D721Med (cell line): Measurements from ENCODE around the gene BCL2L11.

Experiments used
- DNase-seq: peaks from one replicate; pipeline ENCODE4 v3.0.0; 2011; ENCODE audit warnings: low spot score; ENCODE audit not compliant: insufficient read length
- FAIRE-seq: peaks from 2 replicates; lab custom pipeline; 2011; peaks lifted over from hg19 to GRCh38; lab: Jason Lieb, UNC
- TF ChIP-seq, protein P1 (sequence below): IDR thresholded peaks from 2 replicates; pipeline ENCODE4 v1.5.1; 2012; ENCODE audit warnings: mild to moderate bottlenecking, control low read depth; ENCODE audit not compliant: insufficient read depth; ENCODE audit errors: missing control alignments

The BCL2L11 gene

DNA sequence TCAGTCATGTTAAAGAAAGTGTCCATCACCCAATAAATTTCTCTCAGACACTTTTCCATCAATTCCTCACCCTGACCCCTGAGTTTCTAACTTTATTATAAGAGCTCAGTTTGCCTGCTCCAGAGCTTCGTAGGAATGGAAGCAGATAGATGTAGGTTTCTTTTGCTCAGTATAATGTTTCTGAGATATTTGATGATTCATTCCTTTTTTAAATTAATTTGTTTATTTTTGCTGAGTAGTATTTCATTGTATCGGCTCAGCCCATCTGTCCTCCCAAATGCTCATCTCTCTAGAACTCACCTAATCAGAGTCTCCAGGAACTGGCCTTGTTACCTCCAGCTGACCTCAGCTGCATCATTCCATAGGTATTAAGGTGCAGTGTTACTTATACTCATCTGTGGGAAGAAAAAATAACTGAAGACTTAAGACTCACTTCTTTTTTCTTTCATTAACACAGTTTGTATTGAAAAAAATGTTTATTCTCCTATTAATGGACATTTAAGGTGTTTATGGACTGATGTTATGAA lies 11.9 kb upstream of the BCL2L11 start:
- DNase-seq (no peak), FAIRE-seq (no peak)
- TF ChIP-seq, protein P1, sequence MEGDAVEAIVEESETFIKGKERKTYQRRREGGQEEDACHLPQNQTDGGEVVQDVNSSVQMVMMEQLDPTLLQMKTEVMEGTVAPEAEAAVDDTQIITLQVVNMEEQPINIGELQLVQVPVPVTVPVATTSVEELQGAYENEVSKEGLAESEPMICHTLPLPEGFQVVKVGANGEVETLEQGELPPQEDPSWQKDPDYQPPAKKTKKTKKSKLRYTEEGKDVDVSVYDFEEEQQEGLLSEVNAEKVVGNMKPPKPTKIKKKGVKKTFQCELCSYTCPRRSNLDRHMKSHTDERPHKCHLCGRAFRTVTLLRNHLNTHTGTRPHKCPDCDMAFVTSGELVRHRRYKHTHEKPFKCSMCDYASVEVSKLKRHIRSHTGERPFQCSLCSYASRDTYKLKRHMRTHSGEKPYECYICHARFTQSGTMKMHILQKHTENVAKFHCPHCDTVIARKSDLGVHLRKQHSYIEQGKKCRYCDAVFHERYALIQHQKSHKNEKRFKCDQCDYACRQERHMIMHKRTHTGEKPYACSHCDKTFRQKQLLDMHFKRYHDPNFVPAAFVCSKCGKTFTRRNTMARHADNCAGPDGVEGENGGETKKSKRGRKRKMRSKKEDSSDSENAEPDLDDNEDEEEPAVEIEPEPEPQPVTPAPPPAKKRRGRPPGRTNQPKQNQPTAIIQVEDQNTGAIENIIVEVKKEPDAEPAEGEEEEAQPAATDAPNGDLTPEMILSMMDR: no peak

DNA sequence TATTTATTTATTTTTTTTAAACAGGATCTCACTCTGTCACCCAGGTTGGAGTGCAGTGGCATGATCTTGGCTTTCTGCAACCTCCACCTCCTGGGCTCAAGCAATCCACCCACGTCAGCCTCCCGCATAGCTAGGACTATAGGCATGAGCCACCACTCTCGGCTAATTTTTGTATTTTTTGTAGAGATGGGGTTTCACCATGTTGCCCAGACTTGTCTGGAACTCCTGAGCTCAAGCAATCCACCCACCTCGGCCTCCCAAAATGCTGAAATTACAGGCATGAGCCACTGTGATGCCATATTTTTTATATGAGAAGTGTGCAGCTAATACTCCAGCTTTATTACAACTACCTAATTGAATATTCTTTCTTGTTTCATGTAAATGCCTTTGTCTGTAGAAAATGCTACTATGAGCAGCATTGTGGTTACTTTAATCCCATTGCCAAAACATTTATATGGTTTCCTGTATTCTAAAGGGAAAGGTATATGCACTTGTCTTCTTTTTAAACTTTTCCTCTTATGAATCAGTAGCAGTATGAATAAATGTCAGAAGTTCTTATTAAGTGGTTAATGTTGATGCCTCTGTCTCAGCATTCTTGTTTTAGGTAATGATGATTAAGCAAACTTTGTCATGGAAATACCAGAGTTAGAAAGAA lies 9.5 kb upstream of the BCL2L11 start:
- no peak for FAIRE-seq
- no peak for DNase-seq
- TF ChIP-seq, protein P1: no peak

DNA sequence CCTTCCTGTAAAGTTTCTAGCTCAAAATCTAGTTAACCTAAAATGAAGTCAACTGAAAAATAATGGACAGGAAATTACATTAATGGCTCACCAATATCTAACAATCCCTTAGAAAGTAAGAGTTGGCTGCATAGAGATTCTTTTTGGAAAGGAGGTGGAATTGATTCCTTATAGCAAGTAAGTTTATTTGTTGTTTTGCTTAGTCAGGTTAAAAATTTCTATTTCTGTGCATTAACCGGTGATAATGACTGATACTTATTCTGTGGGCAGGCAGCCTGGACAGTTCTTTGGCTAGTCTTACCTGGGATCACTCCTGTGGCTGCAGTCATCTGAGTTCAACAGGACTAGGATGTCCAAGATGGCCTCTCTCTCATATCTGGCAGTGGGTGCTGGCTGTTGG lies 6.9 kb upstream of the BCL2L11 start:
- FAIRE-seq: no peak
- DNase-seq: no peak
- TF ChIP-seq, protein P1: no peak

DNA sequence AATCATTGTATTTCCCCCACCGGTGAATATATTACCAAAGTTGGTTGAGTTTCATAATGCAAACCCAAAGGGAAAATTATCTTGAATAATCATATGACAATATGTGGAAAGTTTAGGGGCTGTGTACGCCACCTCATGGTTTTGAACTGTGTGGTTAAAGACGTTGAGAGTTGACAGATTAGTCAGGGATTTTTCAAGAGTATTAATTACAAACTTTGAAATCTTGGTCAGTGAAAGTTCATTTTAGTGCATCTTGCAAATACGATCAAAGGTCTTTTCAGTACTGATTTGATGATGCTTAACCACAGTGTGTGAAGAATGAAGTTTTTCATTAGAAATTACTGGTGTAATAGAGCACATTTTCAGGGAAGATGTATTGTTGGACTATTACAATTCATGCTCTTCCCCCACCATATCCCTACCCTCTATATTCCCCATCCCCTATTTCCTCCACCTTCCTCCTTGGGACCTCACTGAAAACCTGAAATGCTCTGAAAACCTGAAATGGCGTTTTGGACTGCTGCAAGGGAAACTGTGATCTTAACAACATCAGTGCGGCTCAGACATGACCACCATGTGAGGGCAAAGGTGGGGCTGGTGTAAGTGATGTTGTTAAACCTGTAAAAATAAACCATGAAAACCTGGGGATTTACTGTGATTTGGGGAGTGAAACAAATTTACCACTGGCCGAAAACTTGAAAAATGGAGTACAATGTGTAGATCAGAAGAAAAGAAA lies 4.5 kb upstream of the BCL2L11 start:
- TF ChIP-seq, protein P1: no peak
- FAIRE-seq: no peak
- no peak for DNase-seq

DNA sequence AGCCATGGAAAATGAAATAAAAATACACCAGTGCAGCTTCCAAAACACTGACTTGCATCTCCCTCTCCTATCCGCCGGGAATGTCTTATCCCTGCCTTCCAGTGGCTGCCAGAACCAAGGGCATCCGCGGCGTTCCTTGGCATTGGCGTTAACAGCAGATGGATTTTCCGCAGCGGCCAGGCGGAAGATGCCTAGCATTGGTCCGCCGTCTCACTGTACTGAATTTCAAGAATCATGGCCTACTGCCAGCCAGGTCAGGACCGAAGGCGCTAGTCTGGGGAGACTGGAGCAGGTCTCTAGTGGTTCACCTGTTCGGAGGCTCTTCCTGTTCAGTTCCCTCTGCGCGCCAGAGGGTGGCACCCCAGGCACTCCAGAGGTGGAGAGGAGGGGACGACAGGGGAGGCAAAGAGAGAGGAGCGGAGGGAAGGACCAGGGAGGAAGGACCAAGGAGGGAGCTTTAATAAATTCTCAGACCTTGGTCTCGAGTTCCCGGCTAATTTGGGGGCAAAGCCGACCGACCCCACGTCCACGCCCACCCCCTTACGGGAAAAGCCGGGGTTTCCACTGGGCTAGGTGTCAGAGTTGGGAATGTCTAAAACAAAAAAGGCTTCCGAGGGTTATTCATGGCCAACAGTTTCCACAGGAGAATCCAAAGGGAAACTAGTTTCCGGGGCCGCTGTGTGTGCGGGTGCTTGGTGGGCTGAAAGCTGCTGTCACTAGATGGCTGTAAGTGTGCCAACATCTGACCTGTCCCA lies 3.7 kb upstream of the BCL2L11 start:
- DNase-seq: peak; percentile 79
- TF ChIP-seq, protein P1: peak; percentile 96
- no peak for FAIRE-seq

DNA sequence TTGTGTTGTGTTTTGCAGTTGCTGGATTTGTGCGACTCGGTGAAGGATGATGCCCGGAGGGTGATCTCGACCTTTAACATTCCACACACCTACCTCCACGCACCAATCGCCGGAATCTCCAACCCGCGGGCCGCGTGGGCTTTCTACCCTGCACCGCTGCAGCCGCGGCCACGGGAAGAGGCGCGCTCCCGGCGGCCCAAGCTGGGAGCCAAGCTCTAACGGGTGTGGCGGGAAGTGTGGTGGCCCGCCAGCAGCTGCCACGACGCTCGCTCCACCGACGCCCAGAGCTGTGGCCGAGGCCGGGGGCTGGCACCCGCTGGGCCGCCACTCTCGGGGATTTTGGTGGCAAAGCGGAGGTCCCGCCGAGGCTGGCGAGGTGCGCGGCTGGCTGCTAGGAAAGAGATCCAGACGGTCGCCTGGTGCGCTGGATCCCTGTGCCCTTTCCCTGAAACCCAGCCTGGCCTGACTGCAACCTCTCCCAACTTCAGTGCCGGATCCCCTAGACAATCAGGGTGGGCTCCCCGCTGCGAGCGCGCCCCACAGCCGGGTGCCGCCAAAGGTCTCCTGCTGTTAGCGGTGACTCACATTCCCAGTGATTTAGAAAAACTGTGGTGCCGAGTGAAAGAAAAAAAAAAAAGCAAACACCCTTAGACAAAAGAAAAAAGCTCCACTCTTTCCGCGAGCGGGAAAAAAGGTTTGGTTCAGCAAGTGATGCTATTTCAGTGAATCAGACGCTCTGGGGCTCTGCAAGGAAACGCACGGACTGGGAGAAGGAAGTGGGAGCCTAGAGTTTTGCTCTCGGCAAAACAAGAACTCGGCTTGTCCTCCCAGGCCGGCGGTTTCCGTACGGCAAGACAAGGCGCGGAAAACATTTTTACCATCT lies 2.9 kb upstream of the BCL2L11 start:
- TF ChIP-seq, protein P1: no peak
- DNase-seq: no peak
- no peak for FAIRE-seq
